ENCODE measurements around the gene ROBO3.

GRCh38 chr11:124872741-124873140 lies 7.5 kb downstream of the ROBO3 start:
- no peak for TF ChIP-seq CTCF (IDR thresholded peaks at IDR 0.05)
- no peak for TF ChIP-seq POLR2A (IDR thresholded peaks at IDR 0.05)

All from uterus (tissue), 2 donors.